MM.1S (cell line): ENCODE data around the gene CCNG1.

Source experiments
- DNase-seq: peaks from one replicate; pipeline ENCODE4 v3.0.0-alpha.2; 2015
- H2AFZ ChIP-seq: fragments of 300-600 bp; sonication (generic); 2 replicates; pipeline ENCODE4 v1.6.0; 2016; ENCODE audit warnings: antibody characterized with exemption, low read length
- H3F3A ChIP-seq: fragments of 300-600 bp; sonication (generic); 2 replicates; pipeline ENCODE4 v1.6.1; 2016; ENCODE audit warnings: mild to moderate bottlenecking, antibody characterized with exemption, low read length, moderate library complexity, mixed read lengths; ENCODE audit not compliant: insufficient read depth
- H3K27ac ChIP-seq: fragments of 300-600 bp; sonication (generic); 2 replicates; pipeline ENCODE4 v1.5.1; 2016; ENCODE audit warnings: mild to moderate bottlenecking, low read length
- H3K27me3 ChIP-seq: fragments of 300-600 bp; sonication (generic); replicated peaks from 2 replicates; pipeline ENCODE4 v1.6.0; 2016; ENCODE audit warnings: low read length; ENCODE audit not compliant: insufficient read depth
- H3K36me3 ChIP-seq: fragments of 300-600 bp; sonication (generic); replicated peaks from 2 replicates; pipeline ENCODE4 v1.6.1; 2016; ENCODE audit warnings: mild to moderate bottlenecking, low read length, mixed read lengths; ENCODE audit not compliant: insufficient read depth
- H3K4me1 ChIP-seq: fragments of 300-600 bp; sonication (generic); 2 replicates; pipeline ENCODE4 v1.6.1; 2016; ENCODE audit warnings: low read length, mixed read lengths
- H3K4me2 ChIP-seq: fragments of 300-600 bp; sonication (generic); 2 replicates; pipeline ENCODE4 v1.6.0; 2016; ENCODE audit warnings: low read depth, low read length
- H3K4me3 ChIP-seq: fragments of 300-600 bp; sonication (generic); 2 replicates; pipeline ENCODE4 v1.5.1; 2016; ENCODE audit warnings: low read length, mixed read lengths
- H3K79me2 ChIP-seq: fragments of 300-600 bp; sonication (generic); 2 replicates; pipeline ENCODE4 v1.6.1; 2016; ENCODE audit warnings: mixed run types, low read length, mixed read lengths
- H3K9ac ChIP-seq: fragments of 300-600 bp; sonication (generic); 2 replicates; pipeline ENCODE4 v1.6.1; 2016; ENCODE audit warnings: low read length, mixed read lengths
- H3K9me2 ChIP-seq: fragments of 300-600 bp; sonication (generic); replicated peaks from 2 replicates; pipeline ENCODE4 v1.6.1; 2016; ENCODE audit warnings: mild to moderate bottlenecking, low read length, mixed read lengths; ENCODE audit not compliant: insufficient read depth
- H3K9me3 ChIP-seq: fragments of 300-600 bp; sonication (generic); replicated peaks from 2 replicates; pipeline ENCODE4 v1.6.1; 2016; ENCODE audit warnings: mild to moderate bottlenecking, low read length, mixed read lengths; ENCODE audit not compliant: insufficient read depth
- H4K20me1 ChIP-seq: fragments of 300-600 bp; sonication (generic); 2 replicates; pipeline ENCODE4 v1.6.1; 2016; ENCODE audit warnings: mild to moderate bottlenecking, low read length, moderate library complexity, mixed read lengths; ENCODE audit not compliant: insufficient read depth
- EZH2 ChIP-seq: fragments of 300-600 bp; sonication (generic); optimal IDR thresholded peaks from 2 replicates; pipeline ENCODE3; 2017; ENCODE audit warnings: low read depth, mild to moderate bottlenecking, antibody characterized with exemption, low read length, mixed read lengths
- EZH2phosphoT487 ChIP-seq: fragments of 300-600 bp; sonication (generic); IDR thresholded peaks from 2 replicates; pipeline ENCODE4 v1.6.1; 2018; ENCODE audit warnings: antibody characterized with exemption, low read length
- TF ChIP-seq, protein P1 (sequence below): fragments of 300-600 bp; sonication (generic); IDR thresholded peaks from 2 replicates; pipeline ENCODE4 v1.5.1; 2016; ENCODE audit warnings: antibody characterized with exemption, low read length, mixed read lengths

The CCNG1 gene

DNA sequence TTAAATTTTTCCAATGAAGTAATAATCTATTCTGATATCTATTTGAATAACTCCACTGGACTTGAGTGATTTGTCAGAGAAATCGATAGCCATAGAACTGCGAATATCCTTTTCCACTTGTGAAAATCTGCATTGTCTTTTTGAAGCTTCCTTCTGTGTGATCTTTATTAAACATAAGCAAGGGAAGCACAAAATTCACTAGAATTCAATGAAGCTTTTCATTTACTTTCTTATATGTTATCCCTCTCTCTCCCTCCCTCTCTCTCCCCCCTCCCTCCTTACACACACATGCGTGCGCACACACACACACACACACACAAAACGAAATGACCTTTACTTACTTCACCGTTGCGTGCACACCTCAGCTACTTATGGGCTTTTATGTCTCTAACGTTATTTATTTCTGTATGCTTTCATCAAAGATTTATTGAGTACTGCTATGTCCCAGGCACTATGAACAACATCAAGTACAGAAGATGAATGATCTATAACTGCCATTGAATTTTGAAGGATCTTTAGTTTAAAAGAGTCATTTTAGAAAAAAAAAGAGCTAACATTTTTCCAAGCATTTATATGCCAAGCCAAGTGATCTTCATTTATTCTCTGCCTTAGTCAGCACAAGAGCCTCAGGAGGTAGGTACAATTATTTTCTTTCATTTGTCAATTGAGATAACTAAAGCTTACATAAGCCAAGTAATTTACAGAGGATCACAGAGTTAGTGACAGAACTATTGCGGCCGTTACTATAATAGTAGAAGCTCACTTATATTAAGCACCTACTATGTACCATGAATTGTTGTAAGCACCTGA is 32.8 kb upstream of the CCNG1 start:
- no peak for TF ChIP-seq EZH2
- TF ChIP-seq, protein P1, sequence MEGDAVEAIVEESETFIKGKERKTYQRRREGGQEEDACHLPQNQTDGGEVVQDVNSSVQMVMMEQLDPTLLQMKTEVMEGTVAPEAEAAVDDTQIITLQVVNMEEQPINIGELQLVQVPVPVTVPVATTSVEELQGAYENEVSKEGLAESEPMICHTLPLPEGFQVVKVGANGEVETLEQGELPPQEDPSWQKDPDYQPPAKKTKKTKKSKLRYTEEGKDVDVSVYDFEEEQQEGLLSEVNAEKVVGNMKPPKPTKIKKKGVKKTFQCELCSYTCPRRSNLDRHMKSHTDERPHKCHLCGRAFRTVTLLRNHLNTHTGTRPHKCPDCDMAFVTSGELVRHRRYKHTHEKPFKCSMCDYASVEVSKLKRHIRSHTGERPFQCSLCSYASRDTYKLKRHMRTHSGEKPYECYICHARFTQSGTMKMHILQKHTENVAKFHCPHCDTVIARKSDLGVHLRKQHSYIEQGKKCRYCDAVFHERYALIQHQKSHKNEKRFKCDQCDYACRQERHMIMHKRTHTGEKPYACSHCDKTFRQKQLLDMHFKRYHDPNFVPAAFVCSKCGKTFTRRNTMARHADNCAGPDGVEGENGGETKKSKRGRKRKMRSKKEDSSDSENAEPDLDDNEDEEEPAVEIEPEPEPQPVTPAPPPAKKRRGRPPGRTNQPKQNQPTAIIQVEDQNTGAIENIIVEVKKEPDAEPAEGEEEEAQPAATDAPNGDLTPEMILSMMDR: no peak
- H3K4me2 ChIP-seq: no peak overlapping the region

DNA sequence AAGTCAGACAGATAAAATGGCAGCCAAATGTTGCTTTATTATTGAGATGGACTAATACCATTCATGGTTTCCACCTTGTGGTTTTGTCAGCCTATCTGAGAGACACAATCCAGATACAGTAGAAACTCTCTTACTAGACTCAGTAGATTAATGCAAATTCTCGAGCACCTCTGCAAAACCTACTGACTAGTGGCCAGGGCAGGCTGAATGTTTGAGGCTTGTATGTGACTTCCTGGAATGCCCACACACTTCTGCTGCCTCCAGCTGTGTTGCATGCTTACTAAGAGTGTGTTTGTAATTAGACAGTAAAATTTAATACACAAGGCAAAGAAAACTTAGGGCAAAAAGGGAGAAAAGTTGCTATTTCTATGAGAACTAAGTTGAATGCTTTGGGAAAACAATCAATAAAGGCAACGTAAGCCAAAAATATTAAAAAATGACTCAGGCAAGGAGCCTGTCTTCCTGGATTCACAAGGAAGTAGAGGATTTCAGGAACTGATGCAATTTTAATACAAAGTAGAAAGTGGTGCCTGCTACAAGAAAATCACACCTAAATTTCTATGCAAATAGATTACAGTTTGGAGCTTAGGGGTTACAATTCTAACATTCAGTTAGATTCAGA is 30.2 kb upstream of the CCNG1 start:
- H3F3A ChIP-seq: peaks cover 5% of the 10 kb centered on the region; the same call in 1 of the 2 replicates
- H3K4me2 ChIP-seq: 0 out of 2 replicates have a peak overlapping the region, but pooled peaks have one; percentile 0
- H3K9me3 ChIP-seq: no peaks in the 10 kb centered on the region
- H4K20me1 ChIP-seq: no peaks in the 10 kb centered on the region
- no peaks in the 10 kb centered on the region for H3K79me2 ChIP-seq
- H3K36me3 ChIP-seq: no peaks in the 10 kb centered on the region
- H3K9me2 ChIP-seq: no peaks in the 10 kb centered on the region
- TF ChIP-seq EZH2phosphoT487 (no peak), EZH2 (no peak)
- TF ChIP-seq, protein P1: no peak
- peak overlapping the region; percentile 6; the same call in 1 of the 2 replicates for H3K27ac ChIP-seq
- DNase-seq: peak; percentile 91
- no peak overlapping the region for H3K4me3 ChIP-seq
- no peak overlapping the region for H3K9ac ChIP-seq
- 0 out of 2 replicates have a peak overlapping the region, but pooled peaks have one; percentile 20 for H2AFZ ChIP-seq
- peaks cover 21% of the 10 kb centered on the region for H3K4me1 ChIP-seq
- H3K27me3 ChIP-seq: no peaks in the 10 kb centered on the region

More for the DNA sequence above, 32.8 kb upstream of the CCNG1 start:
- no peak overlapping the region for H3K4me3 ChIP-seq
- peaks cover 15% of the 10 kb centered on the region for H3K4me1 ChIP-seq
- no peak overlapping the region for H3K27ac ChIP-seq
- H3K9me2 ChIP-seq: no peaks in the 10 kb centered on the region
- no peak for DNase-seq
- no peaks in the 10 kb centered on the region for H3K9me3 ChIP-seq
- no peak overlapping the region for H2AFZ ChIP-seq
- H4K20me1 ChIP-seq: no peaks in the 10 kb centered on the region
- H3K79me2 ChIP-seq: no peaks in the 10 kb centered on the region
- H3K27me3 ChIP-seq: no peaks in the 10 kb centered on the region
- no peaks in the 10 kb centered on the region for H3K36me3 ChIP-seq
- no peak overlapping the region for H3K9ac ChIP-seq
- peaks cover 5% of the 10 kb centered on the region; the same call in 1 of the 2 replicates for H3F3A ChIP-seq

GRCh38 chr5:163408311-163408923 is 29.0 kb upstream of the CCNG1 start:
- Histone ChIP-seq H3K9me2 (no peaks in the 10 kb centered on the region), H3K36me3 (no peaks in the 10 kb centered on the region), H4K20me1 (no peaks in the 10 kb centered on the region), H3K27ac (no peak overlapping the region), H2AFZ (no peak overlapping the region), H3K4me3 (no peak overlapping the region), H3K4me1 (peaks cover 21% of the 10 kb centered on the region), H3F3A (peaks cover 5% of the 10 kb centered on the region; the same call in 1 of the 2 replicates), H3K9me3 (no peaks in the 10 kb centered on the region), H3K9ac (no peak overlapping the region), H3K27me3 (no peaks in the 10 kb centered on the region), H3K4me2 (no peak overlapping the region), H3K79me2 (no peaks in the 10 kb centered on the region)
- peak; percentile 55 for DNase-seq
- TF ChIP-seq EZH2phosphoT487: no peak
- no peak for TF ChIP-seq EZH2
- TF ChIP-seq, protein P1: peak; percentile 86
